ENCODE results near the gene ACACB.

Gene ACACB

GRCh38 chr12:109115758-109116610, at the start of gene ACACB:
ACACB (plus strand) TSS chr12:109116587; CDS start chr12:109139406, 22,819 bp downstream.
- DNase-seq = no peak

GRCh38 chr12:109069307-109070271, 46.8 kb upstream of the ACACB start:
- no peak for DNase-seq

- DNase-seq = no peak
Measured at GRCh38 chr12:109074866-109075265, 41.5 kb upstream of the ACACB start.

DNA sequence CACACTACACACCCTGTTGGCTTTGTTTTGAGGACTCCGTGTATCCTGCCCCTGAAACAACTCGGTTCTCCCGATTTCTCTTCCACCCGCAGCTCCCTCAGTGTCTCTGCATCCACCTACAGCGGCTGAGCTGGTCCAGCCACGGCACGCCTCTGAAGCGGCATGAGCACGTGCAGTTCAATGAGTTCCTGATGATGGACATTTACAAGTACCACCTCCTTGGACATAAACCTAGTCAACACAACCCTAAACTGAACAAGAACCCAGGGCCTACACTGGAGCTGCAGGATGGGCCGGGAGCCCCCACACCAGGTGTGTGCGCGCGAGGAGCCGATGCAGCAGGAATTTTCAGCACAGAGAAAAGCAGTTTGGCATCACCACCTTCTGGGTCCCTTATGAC, 33.6 kb upstream of the ACACB start:
- no peak for DNase-seq

GRCh38 chr12:109084425-109084824, 32.0 kb upstream of the ACACB start:
- no peak for DNase-seq

GRCh38 chr12:109085590-109085989, 30.8 kb upstream of the ACACB start:
- DNase-seq = no peak

GRCh38 chr12:109087250-109087649, 29.1 kb upstream of the ACACB start:
- DNase-seq = no peak

DNA sequence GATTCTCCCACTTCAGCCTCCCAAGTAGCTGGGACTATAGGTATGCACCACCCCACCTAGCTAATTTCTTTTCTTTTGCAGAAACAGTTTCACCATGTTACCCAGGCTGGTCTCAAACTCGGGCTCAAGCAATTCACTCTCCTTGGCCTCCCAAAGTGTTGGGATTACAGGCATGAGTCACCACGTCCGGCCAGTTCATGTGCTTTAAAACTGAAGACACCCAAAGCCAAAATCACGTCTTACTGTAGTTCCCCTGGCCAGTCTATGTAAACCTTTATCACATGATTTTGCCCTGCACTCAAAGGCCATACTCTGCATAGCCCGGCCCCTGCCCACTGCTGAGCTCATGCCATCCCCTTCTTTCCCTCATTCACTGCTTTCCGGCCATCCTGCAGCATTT, 27.6 kb upstream of the ACACB start:
- no peak for DNase-seq

DNA sequence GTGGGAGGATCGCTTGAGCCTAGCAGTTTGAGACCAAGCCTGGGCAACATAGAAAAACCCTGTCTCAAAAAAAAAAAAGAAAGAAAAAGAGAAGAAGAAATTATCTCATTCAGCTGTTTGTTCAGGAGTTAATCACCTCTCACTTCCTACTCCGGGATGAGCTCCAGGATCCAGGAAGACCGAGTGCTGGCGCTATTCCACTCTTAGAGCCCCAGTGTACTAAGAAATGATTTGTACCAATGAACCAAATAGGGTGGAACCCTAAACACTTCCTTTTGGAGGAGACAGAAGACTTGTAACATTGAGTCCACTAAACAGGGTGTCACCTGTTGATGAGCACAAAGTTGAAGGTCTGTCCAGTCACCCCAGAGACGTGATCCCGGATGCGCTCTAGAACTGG, 26.7 kb upstream of the ACACB start:
- no peak for DNase-seq

- DNase-seq = no peak
Measured at GRCh38 chr12:109092497-109093021, 23.8 kb upstream of the ACACB start.

DNA sequence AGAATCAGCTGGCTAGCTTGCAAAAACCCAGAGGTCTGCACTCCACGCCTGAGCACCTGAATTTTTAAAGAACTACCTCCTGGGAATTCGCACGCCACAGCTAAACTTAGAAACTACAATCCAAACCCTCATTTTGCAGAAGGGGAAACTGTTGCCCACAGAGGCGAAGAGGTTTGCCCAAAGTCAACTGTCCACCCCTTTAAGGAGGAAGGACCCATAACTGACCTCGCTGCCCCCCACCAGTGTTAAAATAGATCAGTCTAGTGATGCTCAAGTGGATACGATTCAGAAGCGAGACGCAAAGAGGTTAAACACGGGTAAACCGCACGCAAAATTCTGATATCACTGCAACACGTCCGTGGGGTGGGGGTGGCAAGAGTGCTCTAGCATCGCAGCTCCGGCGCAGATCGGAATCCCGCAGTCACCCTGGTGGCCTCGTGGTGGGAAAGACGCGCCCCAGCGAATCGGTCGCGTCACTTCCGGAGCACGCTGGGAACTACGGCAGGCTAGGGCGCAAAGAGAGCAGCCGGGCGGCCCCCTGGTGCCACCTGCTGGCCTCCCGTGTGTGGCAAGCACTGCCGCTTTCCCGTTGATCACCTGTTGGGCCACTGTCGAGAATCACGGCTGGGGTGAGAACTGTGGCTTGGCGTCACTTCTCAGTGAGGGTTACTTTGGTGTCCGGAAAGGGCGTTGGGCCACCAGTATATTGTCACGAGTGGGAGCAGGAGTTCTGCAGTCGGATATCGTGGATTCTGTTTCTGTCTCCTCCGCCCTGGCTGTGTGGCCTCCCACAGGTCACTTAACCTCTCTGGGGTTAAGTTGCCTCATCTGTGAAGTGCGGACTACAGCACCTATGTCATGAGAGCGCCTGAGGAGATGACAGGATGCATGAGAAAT, 23.1 kb upstream of the ACACB start, which contains the start of gene ALKBH2:
TSS of gene ALKBH2 (minus strand) at position 451 of the 897 bp plus-strand sequence. CDS start 686 bp downstream, outside the sequence.
- DNase-seq = peak; percentile 88

DNA sequence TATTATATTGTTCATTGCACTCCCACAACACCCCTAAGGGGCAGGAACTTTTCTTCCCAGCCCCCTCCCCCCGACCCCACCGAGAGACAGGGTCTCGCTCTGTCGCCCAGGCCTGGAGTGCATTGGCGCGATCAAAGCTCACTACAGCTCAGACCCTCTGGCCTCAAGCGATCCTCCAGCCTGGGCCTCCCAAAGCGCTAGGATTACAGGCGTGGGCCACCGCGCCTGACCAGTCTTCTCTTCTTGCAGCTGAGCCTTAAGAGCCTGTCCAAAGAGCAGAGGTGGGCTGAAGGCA, 19.3 kb upstream of the ACACB start:
- DNase-seq = no peak

DNA sequence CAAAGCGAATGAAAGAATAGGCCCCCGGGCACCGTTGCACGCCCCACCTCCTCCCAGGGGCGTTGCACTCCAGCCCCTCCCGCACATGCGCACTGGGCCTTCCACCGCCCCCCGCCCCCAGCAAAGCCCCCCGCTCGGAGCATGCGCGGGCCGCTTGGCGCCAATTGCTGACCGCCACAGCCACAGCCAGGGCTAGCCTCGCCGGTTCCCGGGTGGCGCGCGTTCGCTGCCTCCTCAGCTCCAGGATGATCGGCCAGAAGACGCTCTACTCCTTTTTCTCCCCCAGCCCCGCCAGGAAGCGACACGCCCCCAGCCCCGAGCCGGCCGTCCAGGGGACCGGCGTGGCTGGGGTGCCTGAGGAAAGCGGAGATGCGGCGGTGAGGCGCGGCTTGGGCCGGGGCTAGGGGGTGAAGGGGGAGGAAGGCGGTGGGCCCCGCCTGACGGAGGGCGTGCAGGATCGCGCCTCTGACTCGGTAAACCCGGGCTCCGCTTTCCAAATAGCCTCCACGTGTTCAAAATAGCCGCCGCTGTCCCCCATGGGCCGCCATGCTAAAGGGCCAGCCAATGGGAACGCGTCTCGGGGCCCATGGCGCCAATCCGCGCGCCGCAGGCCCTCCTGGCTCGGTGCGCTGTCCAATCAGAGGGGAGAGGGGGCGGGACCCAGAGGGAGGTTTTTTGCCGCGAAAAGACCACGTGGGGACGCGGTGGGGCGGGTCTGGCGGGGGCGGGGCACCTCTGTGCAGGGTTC, 18.8 kb upstream of the ACACB start, which contains the start of gene UNG:
TSS of gene UNG (plus strand) at position 163 of the 748 bp plus-strand sequence. CDS start at position 246, 83 bp downstream.
- peak; percentile 94 for DNase-seq

DNA sequence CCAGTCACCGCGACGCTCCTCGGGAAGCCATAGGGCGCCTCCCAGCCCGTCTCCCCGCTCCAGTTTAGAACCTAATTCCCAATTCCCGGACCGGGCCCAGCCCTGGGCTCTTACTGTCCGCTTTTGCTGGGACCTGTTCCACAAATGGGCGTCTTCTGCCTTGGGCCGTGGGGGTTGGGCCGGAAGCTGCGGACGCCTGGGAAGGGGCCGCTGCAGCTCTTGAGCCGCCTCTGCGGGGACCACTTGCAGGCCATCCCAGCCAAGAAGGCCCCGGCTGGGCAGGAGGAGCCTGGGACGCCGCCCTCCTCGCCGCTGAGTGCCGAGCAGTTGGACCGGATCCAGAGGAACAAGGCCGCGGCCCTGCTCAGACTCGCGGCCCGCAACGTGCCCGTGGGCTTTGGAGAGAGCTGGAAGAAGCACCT, 18.2 kb upstream of the ACACB start:
- DNase-seq = no peak

GRCh38 chr12:109098651-109099050, 17.7 kb upstream of the ACACB start:
- DNase-seq = no peak

DNA sequence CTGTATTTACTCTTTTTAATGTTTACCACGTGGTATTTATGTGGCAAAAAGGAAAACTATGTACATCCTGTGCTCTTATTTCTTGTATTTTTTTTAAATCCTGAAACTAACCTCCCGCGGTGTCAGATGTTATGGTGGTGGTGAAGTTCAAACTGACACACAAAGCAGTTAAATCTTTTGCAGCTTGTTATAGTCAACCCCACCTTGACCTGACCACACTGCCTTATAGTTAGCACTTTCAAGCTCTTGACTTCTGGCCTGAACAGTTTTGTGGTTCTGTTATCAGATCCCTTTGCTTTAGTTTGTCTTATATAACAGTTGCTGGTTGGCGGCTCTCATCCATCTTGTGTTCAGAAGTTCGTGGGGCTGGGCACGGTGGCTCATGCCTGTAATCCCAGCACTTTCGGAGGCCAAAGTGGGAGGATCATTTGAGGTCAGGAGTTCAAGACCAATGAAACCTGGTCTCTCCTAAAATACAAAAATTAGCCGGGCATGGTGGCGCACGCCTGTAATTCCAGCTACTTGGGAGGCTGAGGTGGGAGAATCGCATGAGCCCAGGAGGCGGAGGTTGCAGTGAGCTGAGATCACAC, 16.9 kb upstream of the ACACB start:
- no peak for DNase-seq

DNA sequence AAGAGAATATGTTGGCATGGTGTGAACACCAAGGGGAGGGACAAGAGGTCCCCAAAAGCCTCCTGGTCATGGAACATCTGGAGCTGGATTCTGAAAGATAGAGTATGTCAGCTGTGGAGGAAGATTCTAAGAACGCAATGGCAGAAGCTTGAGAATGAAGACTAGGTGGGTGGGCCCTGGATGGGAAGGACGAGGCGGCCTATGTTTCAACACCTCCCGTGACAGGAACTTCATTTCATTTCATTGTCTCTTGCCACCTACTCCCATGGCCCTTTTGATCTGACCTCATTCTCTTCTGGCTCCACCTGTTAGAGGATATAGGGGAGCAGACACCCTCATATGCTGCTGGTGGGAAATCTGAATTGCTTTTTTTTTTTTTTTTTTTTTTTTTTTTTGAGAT, 15.6 kb upstream of the ACACB start:
- no peak for DNase-seq

DNA sequence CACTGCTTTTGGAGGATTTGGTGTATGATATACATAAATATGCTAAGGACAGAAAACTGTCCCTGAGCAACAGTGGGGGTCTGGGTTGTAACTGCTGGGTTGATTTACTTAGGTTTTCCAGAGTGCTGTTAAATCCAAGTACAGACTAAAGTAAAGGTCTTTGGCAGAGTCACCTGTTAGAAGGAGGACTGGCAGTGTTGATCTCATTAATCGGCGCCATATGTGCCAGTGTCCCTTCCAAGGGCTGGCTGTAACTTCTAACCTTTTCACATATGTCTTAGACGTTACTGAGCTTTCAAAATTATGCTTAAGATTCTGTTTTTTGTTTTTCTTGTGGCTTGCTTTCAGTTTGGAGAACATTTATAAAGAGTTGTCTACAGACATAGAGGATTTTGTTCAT, 13.9 kb upstream of the ACACB start:
- no peak for DNase-seq

DNA sequence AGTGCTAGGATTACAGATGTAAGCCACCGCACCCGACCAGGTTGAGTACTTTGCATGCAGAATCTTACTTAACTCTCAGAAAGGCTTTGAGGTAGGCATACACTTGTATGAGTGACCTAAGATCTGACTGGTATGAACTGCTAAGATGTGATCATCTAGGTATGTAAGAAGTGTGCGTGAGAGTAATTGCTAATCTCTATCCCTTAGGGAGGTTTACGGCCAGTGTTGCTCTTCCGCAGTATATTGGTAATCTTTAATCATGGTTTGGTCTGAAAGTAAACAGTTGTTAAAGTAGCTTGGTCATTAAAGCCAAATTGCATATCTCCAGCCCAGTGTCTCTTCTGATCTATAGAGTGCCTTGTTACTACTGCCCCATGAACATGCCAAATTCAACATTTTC, 11.2 kb upstream of the ACACB start:
- no peak for DNase-seq

GRCh38 chr12:109109746-109110350, 6.5 kb upstream of the ACACB start:
- DNase-seq = no peak

All from KG1 (cell line).